HG02763 (cell line): Measurements from ENCODE around the gene CC2D2A.
"Not testable (repeated sequence)": the region's sequence is repeated elsewhere in the genome, so short reads cannot be mapped to it uniquely, and the experiment has no call there.

ENCODE experiments used
- ATAC-seq: cut with Tn5 transposase; IDR thresholded peaks from one replicate; pipeline ENCODE4 v1.9.1; 2021; ENCODE audit warnings: mild to moderate bottlenecking, moderate library complexity; ENCODE audit not compliant: unreplicated experiment

CC2D2A gene

GRCh38 chr4:15513545-15513944 is 43.9 kb downstream of the CC2D2A start:
- no peak for ATAC-seq

GRCh38 chr4:15515106-15515505 is 45.4 kb downstream of the CC2D2A start:
- no peak for ATAC-seq

- no peak for ATAC-seq
Observed at GRCh38 chr4:15516494-15516893, 46.8 kb downstream of the CC2D2A start.

GRCh38 chr4:15517681-15518080 is 48.0 kb downstream of the CC2D2A start:
- ATAC-seq: not testable (repeated sequence)

GRCh38 chr4:15521442-15522039 is 51.9 kb downstream of the CC2D2A start:
- ATAC-seq: no peak

GRCh38 chr4:15525080-15525479 is 55.4 kb downstream of the CC2D2A start:
- ATAC-seq: no peak

- no peak for ATAC-seq
Observed at GRCh38 chr4:15526924-15527592, 57.4 kb downstream of the CC2D2A start.

GRCh38 chr4:15531792-15532191 is 62.1 kb downstream of the CC2D2A start:
- no peak for ATAC-seq

- ATAC-seq: no peak
Observed at GRCh38 chr4:15533817-15534216, 64.1 kb downstream of the CC2D2A start.

GRCh38 chr4:15535599-15535998 is 65.9 kb downstream of the CC2D2A start:
- ATAC-seq: no peak

- no peak for ATAC-seq
Observed at GRCh38 chr4:15536552-15537499, 67.1 kb downstream of the CC2D2A start.

- no peak for ATAC-seq
Observed at GRCh38 chr4:15541941-15542340, 72.3 kb downstream of the CC2D2A start.

- ATAC-seq: no peak
Observed at GRCh38 chr4:15542760-15543159, 73.1 kb downstream of the CC2D2A start.

GRCh38 chr4:15543537-15544247 is 74.0 kb downstream of the CC2D2A start:
- no peak for ATAC-seq

GRCh38 chr4:15544248-15544729 is 74.6 kb downstream of the CC2D2A start:
- ATAC-seq: no peak

GRCh38 chr4:15545371-15545770 is 75.7 kb downstream of the CC2D2A start:
- ATAC-seq: no peak

- ATAC-seq: no peak
Observed at GRCh38 chr4:15547392-15547791, 77.7 kb downstream of the CC2D2A start.

- no peak for ATAC-seq
Observed at GRCh38 chr4:15550491-15550890, 80.8 kb downstream of the CC2D2A start.

- ATAC-seq: no peak
Observed at GRCh38 chr4:15551740-15552446, 82.2 kb downstream of the CC2D2A start.
